Measurements from ENCODE around the gene LCE3D.

The LCE3D gene

DNA sequence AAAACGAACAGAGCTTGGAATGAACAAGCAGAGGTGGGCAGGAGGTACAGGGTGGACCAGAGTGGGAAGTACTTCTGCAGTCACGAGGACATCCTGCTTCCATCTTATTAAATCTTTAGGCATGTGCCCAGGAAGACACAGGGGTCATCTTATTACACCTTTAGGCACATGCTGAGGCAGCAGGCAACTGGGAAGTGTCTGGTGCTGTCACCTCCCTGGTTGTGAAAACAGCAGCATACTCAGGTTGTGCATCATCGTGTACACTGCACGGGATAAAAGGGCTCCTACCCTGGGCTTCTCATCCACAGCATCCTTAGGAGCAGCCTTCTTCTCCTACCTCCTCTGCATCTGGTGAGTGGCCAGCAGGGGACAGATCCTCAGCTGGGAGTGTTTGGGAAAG is 19.6 kb upstream of the LCE3D start, which contains the start of gene LCE3C:
Gene LCE3C, plus strand, starts transcription at position 301 of the 400 bp plus-strand sequence. CDS start 498 bp downstream, outside the sequence.
- Histone ChIP-seq H3K4me1 (ENCODE audit: low read length) (no peaks in the 10 kb centered on the region), H3K4me2 (ENCODE audit: low read depth, low read length) (no peak within 1 kb of the TSS), H3K9me2 (replicated peaks; ENCODE audit: insufficient read depth, low read length) (no peaks in the 10 kb centered on the region), H4K20me1 (ENCODE audit: insufficient read depth, low read length) (no peaks in the 10 kb centered on the region), H3K27ac (ENCODE audit: low read length) (no peak within 1 kb of the TSS), H3K79me2 (ENCODE audit: low read length) (no peaks in the 10 kb centered on the region), H3K36me3 (replicated peaks; ENCODE audit: insufficient read depth, low read length) (no peaks in the 10 kb centered on the region), H3K9me3 (replicated peaks; ENCODE audit: insufficient read depth, low read length) (no peaks in the 10 kb centered on the region), H3K4me3 (ENCODE audit: low read length) (no peak within 1 kb of the TSS), H3F3A (ENCODE audit: insufficient read depth, low read length) (no peaks in the 10 kb centered on the region), H3K9ac (ENCODE audit: low read length) (no peak within 1 kb of the TSS), H2AFZ (ENCODE audit: low read length) (no peak within 1 kb of the TSS), H3K27me3 (replicated peaks; ENCODE audit: insufficient read depth, low read length) (no peaks in the 10 kb centered on the region)
- no peak for DNase-seq
- TF ChIP-seq CTCF (IDR thresholded peaks at IDR 0.05; ENCODE audit: low read length): no peak
- no peak for TF ChIP-seq EZH2 (optimal IDR thresholded peaks at IDR 0.05; ENCODE audit: low read depth, low read length)
- no peak for TF ChIP-seq EZH2phosphoT487 (IDR thresholded peaks at IDR 0.05; ENCODE audit: low read length)

DNA sequence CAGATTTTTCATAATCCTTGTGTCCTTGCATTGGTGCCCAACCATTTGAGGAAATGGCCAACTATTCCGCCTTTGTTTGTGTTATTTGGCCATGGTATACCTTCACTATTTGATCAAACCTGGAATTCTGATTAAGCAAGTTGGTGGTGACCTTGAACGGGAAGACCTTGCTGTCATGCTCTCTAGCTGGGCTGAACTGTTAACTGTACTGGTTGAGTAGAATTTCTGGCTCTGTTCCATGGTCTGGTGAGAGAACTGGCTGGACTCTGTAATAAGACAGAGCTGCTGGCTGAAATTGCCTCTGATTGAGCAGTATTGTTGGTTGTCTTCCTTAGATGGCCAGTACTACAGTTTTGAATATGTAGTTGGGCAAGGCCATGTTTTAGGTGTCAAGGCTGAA is 16.7 kb upstream of the LCE3D start:
- Histone ChIP-seq H3K9me2 (replicated peaks; ENCODE audit: insufficient read depth, low read length) (no peaks in the 10 kb centered on the region), H2AFZ (ENCODE audit: low read length) (no peak overlapping the region), H3K27ac (ENCODE audit: low read length) (no peak overlapping the region), H3K36me3 (replicated peaks; ENCODE audit: insufficient read depth, low read length) (no peaks in the 10 kb centered on the region), H3K4me3 (ENCODE audit: low read length) (no peak overlapping the region), H3K9me3 (replicated peaks; ENCODE audit: insufficient read depth, low read length) (no peaks in the 10 kb centered on the region), H3K4me2 (ENCODE audit: low read depth, low read length) (no peak overlapping the region), H4K20me1 (ENCODE audit: insufficient read depth, low read length) (no peaks in the 10 kb centered on the region), H3K9ac (ENCODE audit: low read length) (no peak overlapping the region), H3K4me1 (ENCODE audit: low read length) (no peaks in the 10 kb centered on the region), H3K79me2 (ENCODE audit: low read length) (no peaks in the 10 kb centered on the region), H3F3A (ENCODE audit: insufficient read depth, low read length) (no peaks in the 10 kb centered on the region), H3K27me3 (replicated peaks; ENCODE audit: insufficient read depth, low read length) (no peaks in the 10 kb centered on the region)
- no peak for DNase-seq
- no peak for TF ChIP-seq EZH2 (optimal IDR thresholded peaks at IDR 0.05; ENCODE audit: low read depth, low read length)
- no peak for TF ChIP-seq EZH2phosphoT487 (IDR thresholded peaks at IDR 0.05; ENCODE audit: low read length)
- TF ChIP-seq CTCF (IDR thresholded peaks at IDR 0.05; ENCODE audit: low read length): no peak

DNA sequence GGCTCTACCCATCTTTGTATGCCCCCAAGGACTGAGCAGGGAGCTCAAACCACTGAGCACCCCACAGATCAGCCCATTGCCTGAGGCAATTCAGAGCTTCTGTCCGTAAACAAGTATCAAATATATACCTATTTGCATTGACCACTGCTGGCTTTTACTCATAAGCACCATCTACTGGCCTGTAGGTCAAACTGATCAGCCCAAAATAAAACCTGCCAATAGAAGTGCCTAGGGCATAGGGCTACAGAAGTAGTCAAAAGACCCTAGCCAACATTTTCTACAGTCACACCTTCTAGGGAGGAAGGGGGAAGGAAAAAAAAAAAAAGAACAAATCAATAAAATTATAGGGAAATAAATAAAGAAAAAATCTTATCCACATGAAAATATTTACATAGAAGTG is 5.3 kb upstream of the LCE3D start:
- no peaks in the 10 kb centered on the region for H3K4me1 ChIP-seq (ENCODE audit: low read length)
- no peak overlapping the region for H3K9ac ChIP-seq (ENCODE audit: low read length)
- no peaks in the 10 kb centered on the region for H3F3A ChIP-seq (ENCODE audit: insufficient read depth, low read length)
- no peaks in the 10 kb centered on the region for H3K9me3 ChIP-seq (replicated peaks; ENCODE audit: insufficient read depth, low read length)
- no peak overlapping the region for H2AFZ ChIP-seq (ENCODE audit: low read length)
- H3K36me3 ChIP-seq (replicated peaks; ENCODE audit: insufficient read depth, low read length): no peaks in the 10 kb centered on the region
- H4K20me1 ChIP-seq (ENCODE audit: insufficient read depth, low read length): no peaks in the 10 kb centered on the region
- no peak overlapping the region for H3K4me3 ChIP-seq (ENCODE audit: low read length)
- no peak overlapping the region for H3K27ac ChIP-seq (ENCODE audit: low read length)
- no peak for TF ChIP-seq EZH2phosphoT487 (IDR thresholded peaks at IDR 0.05; ENCODE audit: low read length)
- peak; percentile 19 for TF ChIP-seq CTCF (IDR thresholded peaks at IDR 0.05; ENCODE audit: low read length)
- H3K9me2 ChIP-seq (replicated peaks; ENCODE audit: insufficient read depth, low read length): no peaks in the 10 kb centered on the region
- no peaks in the 10 kb centered on the region for H3K79me2 ChIP-seq (ENCODE audit: low read length)
- DNase-seq: no peak
- no peak overlapping the region for H3K4me2 ChIP-seq (ENCODE audit: low read depth, low read length)
- H3K27me3 ChIP-seq (replicated peaks; ENCODE audit: insufficient read depth, low read length): no peaks in the 10 kb centered on the region

Measured in MM.1S (cell line).